ENCODE data around the gene SIGLEC1.

Gene SIGLEC1

GRCh38 chr20:3724356-3724755 is 12.0 kb upstream of the SIGLEC1 start:
- H3K27ac ChIP-seq (ENCODE audit: low read depth, low read length) = no peak overlapping the region
- H3K9ac ChIP-seq (ENCODE audit: low read depth, low read length) = no peak overlapping the region
- H3K36me3 ChIP-seq (ENCODE audit: control insufficient read depth, insufficient read depth, low read length) = no peaks in the 10 kb centered on the region
- H3K9me3 ChIP-seq (ENCODE audit: control insufficient read depth, insufficient read depth, low read length) = no peaks in the 10 kb centered on the region
- no peak overlapping the region for H3K4me3 ChIP-seq (ENCODE audit: low read depth, low read length)
- H3K4me1 ChIP-seq (ENCODE audit: control insufficient read depth, insufficient read depth, low read length) = no peaks in the 10 kb centered on the region
- peaks cover 14% of the 10 kb centered on the region; the same call in 1 of the 2 replicates for H3K27me3 ChIP-seq (ENCODE audit: control insufficient read depth, insufficient read depth, low read length)

- no peak overlapping the region for H3K27ac ChIP-seq (ENCODE audit: low read depth, low read length)
- H3K36me3 ChIP-seq (ENCODE audit: control insufficient read depth, insufficient read depth, low read length) = no peaks in the 10 kb centered on the region
- H3K9ac ChIP-seq (ENCODE audit: low read depth, low read length) = no peak overlapping the region
- peaks cover 13% of the 10 kb centered on the region; the same call in 1 of the 2 replicates for H3K27me3 ChIP-seq (ENCODE audit: control insufficient read depth, insufficient read depth, low read length)
- H3K9me3 ChIP-seq (ENCODE audit: control insufficient read depth, insufficient read depth, low read length) = no peaks in the 10 kb centered on the region
- no peaks in the 10 kb centered on the region for H3K4me1 ChIP-seq (ENCODE audit: control insufficient read depth, insufficient read depth, low read length)
- H3K4me3 ChIP-seq (ENCODE audit: low read depth, low read length) = no peak overlapping the region
Measured at GRCh38 chr20:3723284-3723683, 10.9 kb upstream of the SIGLEC1 start.

- Histone ChIP-seq H3K27me3 (ENCODE audit: control insufficient read depth, insufficient read depth, low read length) (no peaks in the 10 kb centered on the region), H3K9ac (ENCODE audit: low read depth, low read length) (no peak overlapping the region), H3K4me3 (ENCODE audit: low read depth, low read length) (no peak overlapping the region), H3K36me3 (ENCODE audit: control insufficient read depth, insufficient read depth, low read length) (no peaks in the 10 kb centered on the region), H3K9me3 (ENCODE audit: control insufficient read depth, insufficient read depth, low read length) (no peaks in the 10 kb centered on the region), H3K4me1 (ENCODE audit: control insufficient read depth, insufficient read depth, low read length) (no peaks in the 10 kb centered on the region), H3K27ac (ENCODE audit: low read depth, low read length) (no peak overlapping the region)
Measured at GRCh38 chr20:3721912-3722311, 9.5 kb upstream of the SIGLEC1 start.

- Histone ChIP-seq H3K9me3 (ENCODE audit: control insufficient read depth, insufficient read depth, low read length) (no peaks in the 10 kb centered on the region), H3K4me1 (ENCODE audit: control insufficient read depth, insufficient read depth, low read length) (no peaks in the 10 kb centered on the region), H3K4me3 (ENCODE audit: low read depth, low read length) (no peak overlapping the region), H3K36me3 (ENCODE audit: control insufficient read depth, insufficient read depth, low read length) (no peaks in the 10 kb centered on the region), H3K27ac (ENCODE audit: low read depth, low read length) (no peak overlapping the region), H3K9ac (ENCODE audit: low read depth, low read length) (no peak overlapping the region), H3K27me3 (ENCODE audit: control insufficient read depth, insufficient read depth, low read length) (no peaks in the 10 kb centered on the region)
Measured at GRCh38 chr20:3720626-3721025, 8.2 kb upstream of the SIGLEC1 start.

GRCh38 chr20:3720068-3720467 is 7.7 kb upstream of the SIGLEC1 start:
- no peaks in the 10 kb centered on the region for H3K9me3 ChIP-seq (ENCODE audit: control insufficient read depth, insufficient read depth, low read length)
- no peak overlapping the region for H3K4me3 ChIP-seq (ENCODE audit: low read depth, low read length)
- H3K27ac ChIP-seq (ENCODE audit: low read depth, low read length) = no peak overlapping the region
- H3K9ac ChIP-seq (ENCODE audit: low read depth, low read length) = no peak overlapping the region
- no peaks in the 10 kb centered on the region for H3K27me3 ChIP-seq (ENCODE audit: control insufficient read depth, insufficient read depth, low read length)
- H3K36me3 ChIP-seq (ENCODE audit: control insufficient read depth, insufficient read depth, low read length) = no peaks in the 10 kb centered on the region
- no peaks in the 10 kb centered on the region for H3K4me1 ChIP-seq (ENCODE audit: control insufficient read depth, insufficient read depth, low read length)

GRCh38 chr20:3719046-3719445 is 6.6 kb upstream of the SIGLEC1 start:
- no peaks in the 10 kb centered on the region for H3K27me3 ChIP-seq (ENCODE audit: control insufficient read depth, insufficient read depth, low read length)
- no peak overlapping the region for H3K9ac ChIP-seq (ENCODE audit: low read depth, low read length)
- no peaks in the 10 kb centered on the region for H3K9me3 ChIP-seq (ENCODE audit: control insufficient read depth, insufficient read depth, low read length)
- H3K36me3 ChIP-seq (ENCODE audit: control insufficient read depth, insufficient read depth, low read length) = no peaks in the 10 kb centered on the region
- H3K4me3 ChIP-seq (ENCODE audit: low read depth, low read length) = no peak overlapping the region
- H3K4me1 ChIP-seq (ENCODE audit: control insufficient read depth, insufficient read depth, low read length) = no peaks in the 10 kb centered on the region
- H3K27ac ChIP-seq (ENCODE audit: low read depth, low read length) = no peak overlapping the region

GRCh38 chr20:3716195-3716834 is 3.9 kb upstream of the SIGLEC1 start:
- Histone ChIP-seq H3K4me3 (ENCODE audit: low read depth, low read length) (no peak overlapping the region), H3K27ac (ENCODE audit: low read depth, low read length) (no peak overlapping the region), H3K4me1 (ENCODE audit: control insufficient read depth, insufficient read depth, low read length) (no peaks in the 10 kb centered on the region), H3K27me3 (ENCODE audit: control insufficient read depth, insufficient read depth, low read length) (no peaks in the 10 kb centered on the region), H3K9me3 (ENCODE audit: control insufficient read depth, insufficient read depth, low read length) (no peaks in the 10 kb centered on the region), H3K9ac (ENCODE audit: low read depth, low read length) (no peak overlapping the region), H3K36me3 (ENCODE audit: control insufficient read depth, insufficient read depth, low read length) (no peaks in the 10 kb centered on the region)

GRCh38 chr20:3714092-3714491 is 1.7 kb upstream of the SIGLEC1 start:
- no peaks in the 10 kb centered on the region for H3K27me3 ChIP-seq (ENCODE audit: control insufficient read depth, insufficient read depth, low read length)
- H3K27ac ChIP-seq (ENCODE audit: low read depth, low read length) = no peak overlapping the region
- H3K4me1 ChIP-seq (ENCODE audit: control insufficient read depth, insufficient read depth, low read length) = no peaks in the 10 kb centered on the region
- no peaks in the 10 kb centered on the region for H3K36me3 ChIP-seq (ENCODE audit: control insufficient read depth, insufficient read depth, low read length)
- H3K9ac ChIP-seq (ENCODE audit: low read depth, low read length) = no peak overlapping the region
- H3K9me3 ChIP-seq (ENCODE audit: control insufficient read depth, insufficient read depth, low read length) = no peaks in the 10 kb centered on the region
- no peak overlapping the region for H3K4me3 ChIP-seq (ENCODE audit: low read depth, low read length)

GRCh38 chr20:3711484-3711941 is 887 bp downstream of the SIGLEC1 start:
- Histone ChIP-seq H3K4me3 (ENCODE audit: low read depth, low read length) (no peak overlapping the region), H3K9me3 (ENCODE audit: control insufficient read depth, insufficient read depth, low read length) (no peaks in the 10 kb centered on the region), H3K9ac (ENCODE audit: low read depth, low read length) (no peak overlapping the region), H3K27me3 (ENCODE audit: control insufficient read depth, insufficient read depth, low read length) (no peaks in the 10 kb centered on the region), H3K27ac (ENCODE audit: low read depth, low read length) (no peak overlapping the region), H3K4me1 (ENCODE audit: control insufficient read depth, insufficient read depth, low read length) (no peaks in the 10 kb centered on the region), H3K36me3 (ENCODE audit: control insufficient read depth, insufficient read depth, low read length) (no peaks in the 10 kb centered on the region)

- Histone ChIP-seq H3K36me3 (ENCODE audit: control insufficient read depth, insufficient read depth, low read length) (no peaks in the 10 kb centered on the region), H3K27ac (ENCODE audit: low read depth, low read length) (no peak overlapping the region), H3K9ac (ENCODE audit: low read depth, low read length) (no peak overlapping the region), H3K27me3 (ENCODE audit: control insufficient read depth, insufficient read depth, low read length) (no peaks in the 10 kb centered on the region), H3K4me3 (ENCODE audit: low read depth, low read length) (no peak overlapping the region), H3K4me1 (ENCODE audit: control insufficient read depth, insufficient read depth, low read length) (no peaks in the 10 kb centered on the region), H3K9me3 (ENCODE audit: control insufficient read depth, insufficient read depth, low read length) (no peaks in the 10 kb centered on the region)
Measured at GRCh38 chr20:3710703-3711483, 1.5 kb downstream of the SIGLEC1 start.

- Histone ChIP-seq H3K4me3 (ENCODE audit: low read depth, low read length) (no peak overlapping the region), H3K36me3 (ENCODE audit: control insufficient read depth, insufficient read depth, low read length) (no peaks in the 10 kb centered on the region), H3K4me1 (ENCODE audit: control insufficient read depth, insufficient read depth, low read length) (no peaks in the 10 kb centered on the region), H3K27ac (ENCODE audit: low read depth, low read length) (no peak overlapping the region), H3K27me3 (ENCODE audit: control insufficient read depth, insufficient read depth, low read length) (no peaks in the 10 kb centered on the region), H3K9me3 (ENCODE audit: control insufficient read depth, insufficient read depth, low read length) (no peaks in the 10 kb centered on the region), H3K9ac (ENCODE audit: low read depth, low read length) (no peak overlapping the region)
Measured at GRCh38 chr20:3710011-3710466, 2.4 kb downstream of the SIGLEC1 start.

Measured in HUES48 (cell line).